HG02852 (cell line): ENCODE measurements around the gene CNPY1.
A peak's percentile ranks its signal among the peaks of the same experiment; 100 is the strongest.

Experiments used
- ATAC-seq: cut with Tn5 transposase; IDR thresholded peaks from one replicate; pipeline ENCODE4 v1.9.1; 2021; ENCODE audit warnings: mild to moderate bottlenecking, moderate library complexity; ENCODE audit not compliant: unreplicated experiment

The CNPY1 gene

GRCh38 chr7:155490697-155491628, 55.4 kb downstream of the CNPY1 start:
- peak; percentile 92 for ATAC-seq

- ATAC-seq: peak; percentile 28
Measured at GRCh38 chr7:155489862-155490696, 56.3 kb downstream of the CNPY1 start.

- no peak for ATAC-seq
Measured at GRCh38 chr7:155489158-155489840, 57.1 kb downstream of the CNPY1 start.

GRCh38 chr7:155488483-155489127, 57.8 kb downstream of the CNPY1 start:
- no peak for ATAC-seq

GRCh38 chr7:155487509-155488482, 58.6 kb downstream of the CNPY1 start:
- ATAC-seq: no peak

- no peak for ATAC-seq
Measured at GRCh38 chr7:155486783-155487508, 59.4 kb downstream of the CNPY1 start.

- no peak for ATAC-seq
Measured at GRCh38 chr7:155484483-155485399, 61.6 kb downstream of the CNPY1 start.

GRCh38 chr7:155483868-155484325, 62.5 kb downstream of the CNPY1 start:
- no peak for ATAC-seq

GRCh38 chr7:155483245-155483644, 63.1 kb downstream of the CNPY1 start:
- no peak for ATAC-seq

- ATAC-seq: no peak
Measured at GRCh38 chr7:155482511-155483183, 63.7 kb downstream of the CNPY1 start.

- ATAC-seq: no peak
Measured at GRCh38 chr7:155481764-155482163, 64.6 kb downstream of the CNPY1 start.

- ATAC-seq: peak; percentile 97
Measured at GRCh38 chr7:155477476-155477875, 68.9 kb downstream of the CNPY1 start.

- no peak for ATAC-seq
Measured at GRCh38 chr7:155471718-155472117, 74.6 kb downstream of the CNPY1 start.

- ATAC-seq: no peak
Measured at GRCh38 chr7:155470686-155471638, 75.4 kb downstream of the CNPY1 start.

GRCh38 chr7:155470186-155470487, 76.2 kb downstream of the CNPY1 start:
- no peak for ATAC-seq
